Testis (tissue), 2 donors: ENCODE data around the gene CCDC157.

Experiments used
- POLR2A ChIP-seq: fragments of 450-650 bp; IDR thresholded peaks from one replicate; pipeline ENCODE4 v1.6.1; 2017; ENCODE audit warnings: antibody characterized with exemption, mild to moderate bottlenecking, moderate library complexity
- TF ChIP-seq, protein P1 (sequence below), 3 experiments: fragments of 450-650 bp in 2 of 3; fragments of 200-600 bp in 1 of 3; sonication (generic) in 1 of 3; IDR thresholded peaks; one replicate each; pipeline ENCODE4 v1.5.1; 2016 to 2019; ENCODE audit warnings: antibody characterized with exemption in 3 of 3, mild to moderate bottlenecking in 2 of 3, moderate library complexity in 1 of 3

DNA sequence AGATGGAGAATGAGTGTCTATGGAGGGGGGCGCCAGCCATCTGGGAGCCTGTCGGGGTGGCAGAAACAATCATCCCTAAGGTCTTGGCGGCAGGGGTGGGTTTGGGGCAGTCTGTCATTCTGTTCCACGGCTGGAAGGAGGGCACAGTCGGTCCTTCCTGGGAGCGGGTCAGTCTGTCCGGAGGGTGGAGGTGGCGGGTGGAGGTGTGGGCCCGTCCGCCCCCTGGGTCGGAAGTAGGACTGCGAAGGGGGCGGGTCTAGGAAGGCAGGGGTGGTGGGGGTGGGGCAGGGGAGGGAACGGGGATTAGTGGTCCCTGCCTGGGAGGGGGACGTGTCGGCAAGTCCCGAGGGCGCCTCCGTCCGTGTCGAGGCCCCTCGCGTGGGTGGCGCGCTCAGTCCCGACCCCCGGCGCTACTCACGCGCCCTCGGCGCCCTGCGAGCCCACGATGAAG lies 30.5 kb upstream of the CCDC157 start:
- TF ChIP-seq POLR2A, result no peak
- TF ChIP-seq, protein P1, sequence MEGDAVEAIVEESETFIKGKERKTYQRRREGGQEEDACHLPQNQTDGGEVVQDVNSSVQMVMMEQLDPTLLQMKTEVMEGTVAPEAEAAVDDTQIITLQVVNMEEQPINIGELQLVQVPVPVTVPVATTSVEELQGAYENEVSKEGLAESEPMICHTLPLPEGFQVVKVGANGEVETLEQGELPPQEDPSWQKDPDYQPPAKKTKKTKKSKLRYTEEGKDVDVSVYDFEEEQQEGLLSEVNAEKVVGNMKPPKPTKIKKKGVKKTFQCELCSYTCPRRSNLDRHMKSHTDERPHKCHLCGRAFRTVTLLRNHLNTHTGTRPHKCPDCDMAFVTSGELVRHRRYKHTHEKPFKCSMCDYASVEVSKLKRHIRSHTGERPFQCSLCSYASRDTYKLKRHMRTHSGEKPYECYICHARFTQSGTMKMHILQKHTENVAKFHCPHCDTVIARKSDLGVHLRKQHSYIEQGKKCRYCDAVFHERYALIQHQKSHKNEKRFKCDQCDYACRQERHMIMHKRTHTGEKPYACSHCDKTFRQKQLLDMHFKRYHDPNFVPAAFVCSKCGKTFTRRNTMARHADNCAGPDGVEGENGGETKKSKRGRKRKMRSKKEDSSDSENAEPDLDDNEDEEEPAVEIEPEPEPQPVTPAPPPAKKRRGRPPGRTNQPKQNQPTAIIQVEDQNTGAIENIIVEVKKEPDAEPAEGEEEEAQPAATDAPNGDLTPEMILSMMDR (IDR thresholded peaks at IDR 0.05), result no peak
